Forelimb muscle (tissue), 1 donor: ENCODE measurements around the gene YDJC. TPM values are rescaled to one million over a fixed set of nuclear protein-coding genes. Genes with fewer than 3 reads are reported as not detected.
A peak's percentile ranks its signal among the peaks of the same experiment; 100 is the strongest.
"Not testable (repeated sequence)": the region's sequence is repeated elsewhere in the genome, so short reads cannot be mapped to it uniquely, and the experiment has no call there.

Source experiments
- DNase-seq: peaks from one replicate; pipeline ENCODE4 v3.0.0-alpha.2; 2013; ENCODE audit warnings: low read depth
- polyA plus RNA-seq: library from polyadenylated mRNA; unstranded; fragments of 120-200 nt; gene quantifications from one replicate; pipeline ENCODE4 v1.2.1, GENCODE V29; 2013; ENCODE audit not compliant: insufficient read length

Gene YDJC, protein sequence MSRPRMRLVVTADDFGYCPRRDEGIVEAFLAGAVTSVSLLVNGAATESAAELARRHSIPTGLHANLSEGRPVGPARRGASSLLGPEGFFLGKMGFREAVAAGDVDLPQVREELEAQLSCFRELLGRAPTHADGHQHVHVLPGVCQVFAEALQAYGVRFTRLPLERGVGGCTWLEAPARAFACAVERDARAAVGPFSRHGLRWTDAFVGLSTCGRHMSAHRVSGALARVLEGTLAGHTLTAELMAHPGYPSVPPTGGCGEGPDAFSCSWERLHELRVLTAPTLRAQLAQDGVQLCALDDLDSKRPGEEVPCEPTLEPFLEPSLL
- 4.9 TPM for polyA plus RNA-seq

DNA sequence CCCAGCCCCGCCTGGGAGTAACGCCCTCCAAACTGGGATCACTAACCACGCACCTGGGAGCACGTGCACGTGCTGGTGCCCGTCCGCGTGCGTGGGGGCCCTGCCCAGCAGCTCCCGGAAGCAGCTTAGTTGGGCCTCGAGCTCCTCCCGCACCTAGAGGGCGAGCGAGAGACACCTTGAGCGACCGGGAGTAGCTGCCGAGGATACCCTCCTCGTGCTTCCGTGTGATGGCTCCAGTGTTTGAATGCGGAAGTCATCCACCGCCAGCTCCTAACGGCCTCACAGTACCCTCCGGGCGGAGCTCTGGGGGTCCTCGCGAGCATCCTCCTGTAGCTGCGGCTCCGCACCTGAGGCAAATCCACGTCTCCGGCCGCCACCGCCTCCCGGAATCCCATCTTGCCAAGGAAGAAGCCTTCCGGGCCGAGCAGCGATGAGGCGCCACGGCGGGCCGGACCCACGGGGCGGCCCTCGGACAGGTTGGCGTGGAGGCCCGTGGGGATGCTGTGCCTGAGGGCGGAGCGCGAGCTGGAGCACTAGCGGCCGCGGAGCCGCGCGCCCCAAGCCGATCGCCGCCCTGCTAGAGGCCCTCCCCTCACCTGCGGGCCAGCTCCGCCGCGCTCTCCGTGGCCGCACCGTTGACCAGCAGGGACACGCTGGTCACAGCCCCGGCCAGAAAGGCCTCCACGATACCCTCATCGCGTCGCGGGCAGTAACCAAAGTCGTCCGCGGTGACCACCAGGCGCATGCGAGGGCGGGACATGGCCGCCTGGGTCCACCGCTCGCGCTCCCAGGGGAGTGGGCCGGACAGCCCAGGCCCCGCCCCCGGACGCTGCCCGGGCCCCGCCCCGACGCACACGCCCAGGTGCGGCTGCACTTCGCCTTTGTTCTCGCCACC, at the start of gene YDJC:
YDJC (minus strand) TSS at position 768 of the 895 bp plus-strand sequence; CDS start at position 760, 8 bp downstream.
- peak; percentile 41 for DNase-seq

DNA sequence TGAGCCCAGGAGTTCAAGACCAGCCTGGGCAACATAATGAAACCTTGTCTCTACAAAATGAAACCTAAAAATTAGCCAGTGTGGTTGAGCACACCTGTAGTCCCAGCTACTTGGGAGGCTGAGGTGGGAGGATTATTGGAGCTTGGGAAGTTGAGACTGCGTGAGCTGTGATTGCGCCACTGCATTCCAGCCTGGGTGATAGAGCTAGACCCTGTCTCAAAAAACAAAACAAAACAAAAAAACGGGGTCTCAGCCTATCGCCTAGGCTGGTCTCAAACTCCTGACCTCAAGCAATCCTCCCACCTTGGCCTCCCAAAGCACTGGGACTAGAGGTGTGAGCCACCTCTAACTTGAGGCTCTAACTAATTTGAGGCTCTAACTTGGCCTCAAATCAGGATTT, 49.6 kb upstream of the YDJC start:
- no peak for DNase-seq

DNA sequence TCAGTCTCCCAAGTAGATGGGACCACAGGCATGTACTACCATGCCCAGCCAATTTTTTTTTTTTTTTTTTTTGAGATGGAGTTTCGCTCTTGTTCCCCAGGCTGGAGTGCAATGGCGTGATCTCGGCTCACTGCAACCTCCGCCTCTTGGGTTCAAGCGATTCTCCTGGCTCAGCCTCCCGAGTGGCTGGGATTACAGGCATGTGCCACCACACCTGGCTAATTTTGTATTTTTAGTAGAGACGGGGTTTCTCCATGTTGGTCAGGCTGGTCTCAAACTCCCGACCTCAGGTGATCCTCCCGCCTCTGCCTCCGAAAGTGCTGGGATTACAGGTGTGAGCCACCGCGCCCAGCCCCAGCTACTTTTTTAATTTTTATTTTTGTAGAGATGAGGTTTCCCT, 49.0 kb upstream of the YDJC start:
- not testable (repeated sequence) for DNase-seq

DNA sequence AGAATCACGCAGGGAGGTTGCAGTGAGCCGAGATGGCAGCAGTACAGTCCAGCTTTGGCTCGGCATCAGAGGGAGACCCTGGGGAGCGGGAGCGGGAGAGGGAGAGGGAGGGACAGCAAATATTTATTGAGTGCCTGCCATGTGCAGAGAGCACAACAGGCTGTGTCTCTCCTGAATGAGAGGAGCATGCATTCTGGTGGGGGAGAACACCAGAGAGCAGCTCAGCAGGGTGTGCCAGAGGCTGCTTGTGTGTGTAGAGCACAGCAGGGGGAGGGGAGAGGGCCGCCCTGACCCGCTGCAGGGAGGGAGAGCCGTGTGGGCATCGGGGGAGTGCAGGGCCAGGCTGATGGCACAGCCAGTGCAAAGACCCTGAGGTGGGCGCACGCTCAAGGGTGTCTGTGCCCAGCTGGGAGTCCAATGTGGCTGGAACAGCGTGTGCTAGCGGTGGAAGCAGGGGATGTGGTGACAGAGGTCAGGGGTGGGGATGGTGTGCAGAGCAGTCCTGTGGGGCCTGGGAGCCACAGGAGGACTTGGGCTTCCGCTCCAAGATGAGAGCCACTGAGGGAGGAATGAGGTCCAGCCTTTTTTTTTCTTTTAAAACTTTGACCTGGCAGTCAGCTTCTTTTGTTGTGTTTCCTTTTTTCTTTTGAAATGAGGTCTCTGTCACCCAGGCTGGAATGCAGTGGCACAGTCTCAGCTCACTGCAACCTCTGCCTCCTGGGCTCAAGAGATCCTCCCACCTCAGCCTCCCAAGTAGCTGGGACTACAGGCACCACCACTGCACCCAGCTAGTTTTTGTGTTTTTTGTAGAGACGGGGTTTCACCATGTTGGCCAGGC, 48.0 kb upstream of the YDJC start:
- no peak for DNase-seq

DNA sequence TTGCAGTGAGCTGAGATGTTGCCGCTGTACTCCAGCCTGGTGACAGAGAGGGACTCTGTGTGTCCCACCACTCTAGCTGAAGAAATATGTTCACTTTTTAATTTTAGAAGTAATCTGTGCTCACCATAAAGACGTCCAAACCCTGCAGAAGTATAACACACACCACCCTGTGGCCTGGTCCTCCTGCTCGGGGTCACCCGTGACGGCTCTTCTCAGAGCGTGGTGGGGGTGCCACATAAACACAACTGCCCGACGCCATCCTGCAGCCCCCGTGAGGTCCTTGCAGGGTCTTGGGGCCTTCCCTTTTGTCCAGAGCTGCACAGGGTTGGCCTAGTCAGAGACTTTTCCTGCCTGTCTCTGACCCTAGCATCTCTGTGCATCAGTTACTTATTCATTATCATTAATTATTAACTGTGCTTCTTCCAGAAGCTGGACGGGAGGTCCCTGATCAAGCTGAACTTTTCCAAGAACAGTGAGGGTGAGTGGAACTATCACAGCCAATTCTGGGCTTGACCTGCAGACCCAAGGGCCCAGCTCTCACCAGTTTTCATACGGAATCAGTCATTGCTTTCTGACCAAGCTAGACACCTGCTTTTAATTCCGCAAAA, 44.9 kb upstream of the YDJC start:
- no peak for DNase-seq

DNA sequence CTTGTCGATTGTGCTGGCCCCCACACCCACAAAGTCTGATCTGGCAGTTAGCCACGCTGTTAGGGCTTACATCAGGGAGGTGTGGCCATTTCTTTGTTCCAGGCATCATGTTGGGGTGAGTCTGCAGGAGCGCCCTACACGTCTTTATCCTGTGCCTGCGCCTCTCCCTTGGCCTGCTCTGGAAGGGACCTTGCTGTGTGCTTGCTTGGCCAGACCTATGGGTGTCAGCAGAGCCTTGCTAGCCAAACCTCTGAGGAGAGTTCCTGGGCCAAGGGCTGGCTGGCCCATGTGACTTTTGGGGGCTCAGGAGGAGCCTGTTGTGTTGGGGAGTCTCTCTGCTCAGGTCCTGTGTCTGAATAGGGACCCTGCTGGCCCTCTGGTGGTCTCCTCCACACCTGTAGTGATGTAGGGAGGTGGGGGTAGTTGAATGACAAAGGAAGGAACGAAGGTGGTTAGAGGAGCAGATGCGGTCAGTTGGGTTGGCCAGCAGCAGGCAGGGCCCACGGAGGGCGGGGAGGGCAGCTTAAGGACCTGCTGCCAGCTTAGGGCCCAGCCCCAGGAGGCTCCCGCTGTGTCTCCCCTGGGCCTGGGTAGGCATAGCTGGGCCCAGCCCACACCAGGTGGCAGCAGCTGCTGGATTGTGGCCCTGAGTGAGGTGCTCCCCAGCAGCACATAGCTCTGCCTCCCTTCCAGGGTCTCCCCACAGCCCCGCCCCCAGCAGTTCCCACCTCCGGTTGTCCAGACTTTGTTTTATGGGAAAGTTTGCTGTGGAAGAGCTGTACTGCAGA, 43.9 kb upstream of the YDJC start:
- no peak for DNase-seq

DNA sequence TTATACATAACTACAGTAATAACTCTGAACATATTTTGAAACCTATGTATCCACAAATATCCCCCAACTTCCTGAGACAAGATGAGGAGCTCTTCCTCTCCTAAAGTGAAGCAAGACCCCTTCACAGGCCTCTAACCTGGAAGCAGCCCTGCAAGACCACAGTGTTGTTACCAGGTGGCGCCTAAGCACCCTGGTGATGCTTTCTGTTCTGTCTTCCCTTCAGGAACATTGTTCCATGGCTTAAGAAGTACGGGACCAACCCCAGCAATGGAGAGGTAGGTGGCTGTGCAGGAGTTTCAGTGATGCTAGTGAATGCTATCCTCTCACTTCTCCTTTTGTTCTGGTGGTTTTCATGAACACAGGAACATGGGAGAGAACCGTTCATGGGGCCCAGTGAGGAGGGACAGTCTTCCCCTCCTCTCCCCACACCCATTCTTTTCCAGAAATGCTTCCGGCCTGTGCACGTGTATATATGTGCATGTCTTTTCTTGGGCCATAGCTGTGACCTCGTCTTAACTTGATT, 42.3 kb upstream of the YDJC start:
- DNase-seq: no peak

DNA sequence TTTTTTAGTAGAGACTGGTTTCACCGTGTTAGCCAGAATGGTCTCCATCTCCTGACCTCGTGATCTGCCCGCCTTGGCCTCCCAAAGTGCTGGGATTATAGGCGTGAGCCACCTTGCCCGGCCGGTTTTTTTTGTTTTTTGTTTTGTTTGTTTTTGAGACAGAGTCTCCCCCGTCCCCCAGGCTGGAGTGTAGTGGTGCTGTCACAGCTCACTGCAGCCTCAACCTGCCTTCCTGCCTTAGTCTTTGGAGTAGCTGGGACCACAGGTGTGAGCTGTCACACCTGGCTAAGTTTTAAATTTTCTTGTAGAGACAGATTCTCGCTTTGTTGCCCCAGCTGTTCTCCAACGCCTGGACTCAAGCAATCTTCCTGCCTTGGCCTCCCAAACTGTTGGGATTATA, 39.2 kb upstream of the YDJC start:
- no peak for DNase-seq

DNA sequence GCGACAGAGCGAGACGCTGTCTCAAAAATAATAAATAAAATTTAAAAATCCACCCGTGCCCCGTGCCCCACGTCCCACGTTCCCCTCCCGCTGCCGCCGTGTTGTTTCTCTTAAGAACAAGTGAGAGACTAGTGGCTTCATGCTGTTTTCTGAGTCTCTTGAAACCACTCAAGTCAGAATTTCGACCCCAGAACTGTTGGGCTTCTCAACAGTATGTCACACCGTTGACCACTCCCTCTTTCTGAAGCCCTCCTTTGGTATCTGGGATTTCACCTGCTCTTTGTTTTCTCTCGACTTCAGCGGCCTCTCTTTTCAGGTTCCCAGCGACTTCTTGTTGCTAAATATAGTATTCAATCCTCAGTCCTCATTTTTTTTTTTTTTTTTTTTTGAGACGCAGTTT, 37.0 kb upstream of the YDJC start:
- no peak for DNase-seq

DNA sequence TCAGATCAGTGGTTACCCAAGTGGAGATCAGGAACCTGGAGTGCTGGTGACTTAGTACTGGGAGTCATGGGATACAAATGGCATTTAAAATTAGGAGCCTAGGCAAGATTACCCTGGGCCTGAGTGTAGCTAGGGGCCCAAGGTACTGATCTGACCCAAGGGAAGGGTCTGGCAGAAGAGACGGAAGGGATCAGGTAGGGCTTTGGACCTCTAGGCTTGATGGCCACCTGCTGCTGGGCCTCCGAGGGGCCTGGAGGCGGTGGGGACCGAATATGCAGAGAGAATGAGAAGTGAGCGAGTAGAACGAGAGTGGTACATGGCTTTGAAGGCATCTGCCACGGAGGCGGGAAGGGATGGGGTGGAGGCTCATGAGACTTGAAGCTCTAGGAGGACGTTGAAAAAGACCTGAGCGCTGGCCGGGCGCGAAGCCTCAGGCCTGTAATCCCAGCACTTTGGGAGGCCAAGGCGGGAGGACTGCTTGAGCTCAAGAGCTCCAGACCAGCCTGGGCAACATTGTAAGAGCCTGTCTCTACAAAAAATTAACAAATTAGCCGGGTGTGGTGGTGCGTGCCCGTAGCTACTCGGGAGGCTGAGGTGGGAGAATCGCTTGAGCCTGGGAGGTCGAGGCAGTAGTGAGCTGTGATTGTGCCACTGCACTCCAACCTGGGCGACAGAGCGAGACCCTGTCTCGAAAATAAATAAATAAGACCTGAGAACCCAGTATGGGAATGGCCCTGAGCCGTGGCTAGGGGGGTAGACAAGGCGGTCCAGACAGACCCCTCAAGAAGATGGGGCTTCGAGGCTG, 35.4 kb upstream of the YDJC start:
- DNase-seq: no peak

DNA sequence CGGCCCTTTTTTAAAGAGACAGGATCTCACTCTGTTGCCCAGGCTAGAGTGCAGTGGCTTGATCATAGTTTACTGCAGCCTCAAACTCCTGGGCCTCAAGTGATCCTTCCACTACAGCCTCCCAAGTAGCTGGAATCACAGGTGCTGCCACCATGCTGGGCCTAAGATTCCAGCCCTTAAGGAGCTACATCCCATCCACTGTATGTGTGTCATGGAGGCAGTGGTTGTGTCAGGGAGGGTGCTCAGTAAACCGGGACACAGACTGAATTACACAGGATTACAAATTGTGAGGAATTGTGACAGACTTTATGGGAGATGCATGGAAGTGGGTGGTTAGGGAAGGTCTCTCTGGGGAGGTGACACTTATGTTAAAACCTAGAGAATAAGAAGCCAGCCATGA, 33.9 kb upstream of the YDJC start:
- no peak for DNase-seq

DNA sequence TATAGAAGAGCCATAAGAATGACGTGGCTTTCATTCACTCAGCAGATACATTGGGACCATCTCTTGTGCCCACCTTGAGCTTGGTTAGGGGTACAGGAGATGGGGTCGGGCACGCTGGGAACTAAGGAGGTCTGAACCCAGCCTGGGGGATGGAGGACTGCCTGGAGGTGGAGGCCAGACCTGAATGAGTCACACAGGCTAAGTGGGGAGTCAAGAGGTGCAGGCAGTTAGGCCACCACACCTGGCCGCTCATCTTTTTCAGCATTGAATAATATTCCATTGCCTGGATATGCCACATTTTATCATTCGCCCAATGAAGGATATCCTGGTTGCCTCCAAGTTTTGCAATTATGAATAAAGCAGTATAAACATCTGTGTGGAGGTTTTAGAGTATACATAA, 32.2 kb upstream of the YDJC start:
- no peak for DNase-seq

DNA sequence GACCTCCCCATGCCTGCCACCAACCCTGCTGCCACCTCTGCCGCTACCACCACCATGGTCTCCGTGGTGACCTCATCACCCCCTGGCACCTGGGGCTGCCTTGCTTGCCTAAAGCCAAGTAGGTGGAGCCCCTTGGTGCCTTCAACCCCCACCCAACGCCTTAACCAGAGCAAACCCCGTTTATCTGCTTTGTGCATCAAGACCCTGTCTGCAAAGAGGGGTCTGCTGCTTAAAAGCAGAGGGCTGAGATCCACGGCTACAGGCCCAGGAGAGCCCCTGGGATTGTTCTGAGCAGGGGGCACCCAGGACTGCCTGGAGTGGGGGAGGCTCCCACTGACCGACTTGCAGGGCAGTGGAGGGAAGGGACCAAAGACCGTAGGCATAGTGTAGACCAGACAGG, 31.1 kb upstream of the YDJC start:
- no peak for DNase-seq

DNA sequence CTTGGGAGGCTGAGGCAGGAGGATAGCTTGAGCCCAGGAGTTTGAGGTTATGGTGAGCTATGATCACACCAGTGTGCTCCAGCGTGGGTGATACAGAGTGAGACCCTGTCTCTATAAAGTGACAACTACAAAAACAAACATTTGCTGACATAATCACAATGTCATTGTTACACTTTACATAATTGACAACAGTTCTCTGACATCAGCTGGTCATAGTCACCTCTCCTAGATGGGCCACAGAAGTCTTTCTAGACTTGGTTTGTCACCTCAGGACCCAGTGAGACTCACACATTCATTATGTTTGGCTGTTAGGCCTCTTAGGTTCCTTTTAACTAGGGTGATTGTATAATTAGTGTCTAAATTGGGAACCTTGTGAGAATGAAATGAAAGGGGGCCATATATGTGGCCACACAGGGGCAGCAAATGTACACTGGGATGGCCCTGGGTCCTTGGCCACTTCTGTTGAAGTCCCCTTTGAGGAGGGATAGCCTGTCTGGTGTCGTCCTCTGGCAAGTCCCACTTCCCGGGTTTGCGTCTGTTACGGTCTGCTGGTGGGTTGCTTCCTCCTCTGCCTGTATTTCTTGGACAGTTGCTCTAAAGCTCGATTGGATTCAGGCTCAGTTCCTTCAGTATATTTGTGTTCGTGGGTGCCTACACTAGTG, 30.2 kb upstream of the YDJC start:
- DNase-seq: no peak

DNA sequence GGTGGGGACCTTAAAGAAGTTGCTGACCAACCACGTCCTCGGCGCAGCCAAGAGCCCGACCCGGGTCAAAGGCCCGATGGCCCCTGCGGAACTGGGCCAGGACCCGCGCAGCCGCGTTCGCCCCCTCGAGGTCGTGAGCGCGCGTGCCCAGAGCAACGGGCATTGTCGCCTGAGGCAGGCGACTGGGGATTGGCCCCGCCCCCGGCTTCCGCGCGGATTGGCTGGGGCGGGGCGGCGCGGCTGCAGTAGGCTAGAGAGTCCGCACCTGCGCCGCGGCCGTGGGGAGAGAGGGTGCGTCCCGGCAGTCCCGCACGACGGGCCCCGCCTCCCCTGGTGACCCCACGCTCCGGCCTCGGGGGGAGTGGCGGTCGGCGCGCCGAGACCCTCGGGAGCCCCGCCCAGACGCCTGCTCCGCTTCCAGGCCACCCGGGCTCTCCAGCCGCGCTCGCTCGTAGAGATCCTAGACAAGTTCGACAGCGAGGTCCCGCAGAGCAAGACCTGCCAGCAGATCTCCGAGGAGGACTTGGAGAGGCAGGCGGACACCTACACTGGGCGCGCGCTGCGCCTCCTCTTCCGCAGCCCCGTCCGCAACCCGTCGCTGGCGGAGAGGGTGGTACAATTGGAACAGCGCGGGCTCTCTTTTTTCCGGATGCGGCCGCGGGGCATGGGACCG, 27.7 kb upstream of the YDJC start:
- no peak for DNase-seq

DNA sequence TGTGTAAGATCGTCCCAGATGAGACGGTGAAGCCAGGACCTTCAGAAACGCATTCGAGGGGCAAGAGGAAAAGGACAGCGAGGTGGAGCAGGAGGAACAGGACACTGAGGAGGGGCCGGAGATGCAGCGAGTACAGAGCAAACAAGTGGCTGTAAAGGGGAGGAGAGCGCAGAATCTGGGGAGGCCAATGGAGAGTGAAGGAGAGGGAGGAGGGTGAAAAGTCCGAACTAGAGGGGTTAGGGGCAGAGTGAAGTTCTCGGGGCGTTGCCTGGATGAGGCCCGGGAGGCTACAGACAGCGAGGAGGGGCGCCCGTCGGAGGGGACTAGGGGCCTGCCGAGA, 27.2 kb upstream of the YDJC start:
- no peak for DNase-seq

DNA sequence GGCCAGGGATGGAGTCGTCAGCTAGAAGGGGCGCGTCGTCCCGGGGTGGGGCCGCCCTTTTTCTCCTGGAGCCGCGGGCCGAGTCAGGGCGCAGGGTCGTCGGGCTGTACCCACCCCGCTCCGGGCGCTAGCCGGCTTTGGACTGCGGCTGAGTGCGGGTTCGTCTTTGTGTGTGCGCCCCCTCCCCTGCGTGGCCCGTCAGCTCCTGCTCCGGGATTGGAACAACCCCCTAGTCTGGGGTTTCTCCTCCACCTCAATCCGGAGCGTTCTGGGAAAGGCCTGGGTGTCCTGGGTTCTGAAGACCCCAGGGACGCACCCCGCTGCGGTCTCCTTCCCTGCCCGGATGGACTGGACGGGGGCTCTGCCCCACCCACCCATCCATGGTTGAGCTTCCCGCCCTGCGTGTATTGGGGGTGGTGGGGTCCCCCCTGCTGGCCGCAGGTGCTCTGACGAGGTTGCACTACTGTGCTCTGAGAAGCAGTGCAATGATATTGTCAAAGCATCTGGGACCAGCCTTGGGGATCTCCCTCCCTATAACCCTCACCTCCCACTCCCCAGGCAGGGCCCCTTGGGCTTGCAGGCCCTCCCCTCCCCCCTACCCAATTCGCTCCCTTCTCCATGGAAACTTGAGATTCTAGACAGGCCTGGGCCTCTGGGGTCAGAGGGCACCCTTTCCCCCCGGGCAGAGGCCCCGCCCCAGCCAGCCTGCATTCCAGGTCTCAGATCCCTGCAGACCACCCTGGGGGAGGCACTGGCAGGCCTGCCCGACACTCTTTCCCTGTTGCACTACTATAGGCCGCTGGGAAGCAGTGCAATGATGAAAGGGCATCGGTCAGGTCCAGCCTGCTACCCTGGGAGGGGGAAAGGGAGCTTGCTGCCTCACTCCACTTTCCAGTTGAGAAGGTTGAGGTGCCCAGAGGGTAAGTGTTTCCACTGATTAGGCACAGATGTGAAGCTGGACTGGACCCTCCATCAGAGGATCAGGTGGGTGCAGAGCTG, 23.0 kb upstream of the YDJC start:
- DNase-seq: no peak
